Smooth muscle cell (in vitro differentiated cells): ENCODE measurements around the gene SEPTIN2. TPM values are rescaled to one million over a fixed set of nuclear protein-coding genes. Genes with fewer than 3 reads are reported as not detected.

Source experiments
- DNase-seq: peaks from one replicate; lab custom pipeline; 2025; ENCODE audit not compliant: unreplicated experiment; lab: John Stamatoyannopoulos, UW
- H2AFZ ChIP-seq: fragments of 200-600 bp; sonication (generic); 2 replicates; pipeline ENCODE4 v1.6.0; 2016; ENCODE audit warnings: antibody characterized with exemption, low read depth, mild to moderate bottlenecking
- H3F3A ChIP-seq: fragments of 200-600 bp; sonication (generic); 2 replicates; pipeline ENCODE4 v1.6.0; 2017; ENCODE audit warnings: antibody characterized with exemption, low read depth
- H3K27ac ChIP-seq: fragments of 200-600 bp; sonication (generic); 2 replicates; pipeline ENCODE4 v1.5.1; 2016; ENCODE audit warnings: low read depth, mild to moderate bottlenecking
- H3K27me3 ChIP-seq: fragments of 200-600 bp; sonication (generic); 2 replicates; pipeline ENCODE4 v1.6.1; 2016; ENCODE audit warnings: low read depth, mild to moderate bottlenecking
- H3K36me3 ChIP-seq: fragments of 200-600 bp; sonication (generic); 2 replicates; pipeline ENCODE4 v1.5.1; 2016; ENCODE audit warnings: low read depth
- H3K4me1 ChIP-seq: fragments of 200-600 bp; sonication (generic); 2 replicates; pipeline ENCODE4 v1.5.1; 2016; ENCODE audit warnings: low read depth
- H3K4me2 ChIP-seq: fragments of 200-600 bp; sonication (generic); 2 replicates; pipeline ENCODE4 v1.6.0; 2016; ENCODE audit warnings: mild to moderate bottlenecking
- H3K4me3 ChIP-seq: fragments of 200-600 bp; sonication (generic); 2 replicates; pipeline ENCODE4 v1.5.1; 2016; ENCODE audit warnings: mild to moderate bottlenecking
- H3K79me2 ChIP-seq: fragments of 200-600 bp; sonication (generic); 2 replicates; pipeline ENCODE4 v1.6.0; 2016; ENCODE audit warnings: low read depth, mild to moderate bottlenecking
- H3K9ac ChIP-seq: fragments of 200-600 bp; sonication (generic); 2 replicates; pipeline ENCODE4 v1.6.0; 2016; ENCODE audit warnings: low read depth
- H3K9me3 ChIP-seq: fragments of 200-600 bp; sonication (generic); replicated peaks from 2 replicates; pipeline ENCODE4 v1.5.1; 2016; ENCODE audit warnings: low read depth
- H4K20me1 ChIP-seq: fragments of 200-600 bp; sonication (generic); 2 replicates; pipeline ENCODE4 v1.6.0; 2016; ENCODE audit warnings: low read depth
- CTCF ChIP-seq: fragments of 200-600 bp; sonication (generic); IDR thresholded peaks from 2 replicates; pipeline ENCODE4 v1.5.1; 2017; ENCODE audit warnings: borderline replicate concordance, mild to moderate bottlenecking, antibody characterized with exemption; ENCODE audit not compliant: insufficient read depth, poor library complexity, severe bottlenecking
- WGBS: methylation state at CpG from one replicate; pipeline ENCODE4 v1.1.7; 2016; ENCODE audit warnings: low lambda C conversion rate; 5-methylcytosine and 5-hydroxymethylcytosine counted together
- polyA plus RNA-seq: library from polyadenylated mRNA; unstranded; fragments of >200 nt; fragmentation: Nextera tagmentation; extraction: Ambion mirVana; gene quantifications from 2 replicates; pipeline ENCODE4 v1.2.1, GENCODE V29; 2016
- total RNA-seq: library from RNA; depleted of rRNA; stranded (reverse); fragments of >200 nt; gene quantifications from 2 replicates; pipeline ENCODE4 v1.2.3, GENCODE V29; 2014

The SEPTIN2 gene
- total RNA-seq (443 and 523 TPM in 2 replicates), polyA plus RNA-seq (314 and 344 TPM in 2 replicates)

- Histone ChIP-seq H3K36me3 (no peaks in the 10 kb centered on the region), H3K79me2 (peaks cover 91% of the 10 kb centered on the region), H2AFZ (peak within 1 kb of the TSS; percentile 91), H3K27ac (peak within 1 kb of the TSS; percentile 99), H3K4me2 (peak within 1 kb of the TSS; percentile 93), H3K9ac (peak within 1 kb of the TSS; percentile 98), H3K4me3 (peak within 1 kb of the TSS; percentile 98), H4K20me1 (peaks cover 59% of the 10 kb centered on the region), H3F3A (peaks cover 8% of the 10 kb centered on the region), H3K27me3 (no peaks in the 10 kb centered on the region), H3K9me3 (no peaks in the 10 kb centered on the region), H3K4me1 (peaks cover 43% of the 10 kb centered on the region)
- no peak for TF ChIP-seq CTCF
- DNase-seq = peak; percentile 92
- under 1% methylated on average over 43 of the region's 75 CpGs for WGBS
Observed at GRCh38 chr2:241315879-241316631, at the start of gene SEPTIN2. Gene SEPTIN2, plus strand, starts transcription at chr2:241315925. Its CDS starts 8,308 bp downstream, at chr2:241324233.

- H4K20me1 ChIP-seq = peaks cover 97% of the 10 kb centered on the region
- H3K27me3 ChIP-seq = no peaks in the 10 kb centered on the region
- WGBS = 84% methylated on average over 12 of the region's 12 CpGs
- H3F3A ChIP-seq = peaks cover 38% of the 10 kb centered on the region
- peak overlapping the region; percentile 90 for H3K27ac ChIP-seq
- no peaks in the 10 kb centered on the region for H3K9me3 ChIP-seq
- H3K36me3 ChIP-seq = peaks cover 19% of the 10 kb centered on the region
- H3K4me2 ChIP-seq = peak overlapping the region; percentile 98
- no peak overlapping the region for H3K4me3 ChIP-seq
- peaks cover 99% of the 10 kb centered on the region for H3K79me2 ChIP-seq
- TF ChIP-seq CTCF = no peak
- no peak overlapping the region for H3K9ac ChIP-seq
- no peak overlapping the region for H2AFZ ChIP-seq
- H3K4me1 ChIP-seq = peaks cover 9% of the 10 kb centered on the region
- DNase-seq = no peak
Observed at GRCh38 chr2:241267249-241268067, 48.3 kb upstream of the SEPTIN2 start.

DNA sequence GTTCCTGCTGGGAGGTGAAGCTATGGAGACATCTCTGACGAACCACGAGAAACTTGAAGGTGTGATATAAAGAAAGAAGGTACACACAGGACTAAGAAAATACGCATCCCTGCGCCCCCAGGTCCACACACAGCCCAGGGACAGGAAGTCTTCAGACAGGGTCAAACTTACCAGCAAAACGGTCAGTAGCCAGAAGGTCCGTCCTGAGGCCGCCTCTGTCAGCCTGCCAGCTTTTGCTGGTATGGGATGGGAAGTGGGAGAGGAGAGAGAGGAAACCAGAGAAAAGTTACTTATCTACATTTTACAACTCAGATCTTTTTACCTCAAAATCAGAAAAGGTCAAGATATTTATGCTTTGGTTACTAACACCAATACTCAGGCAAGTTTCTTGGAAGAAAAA lies 47.4 kb upstream of the SEPTIN2 start:
- Histone ChIP-seq H3F3A (peaks cover 38% of the 10 kb centered on the region), H3K4me3 (no peak overlapping the region), H3K9ac (no peak overlapping the region), H3K27ac (peak overlapping the region; percentile 90), H3K27me3 (no peaks in the 10 kb centered on the region), H3K4me2 (peak overlapping the region; percentile 98), H4K20me1 (peaks cover 92% of the 10 kb centered on the region), H3K9me3 (no peaks in the 10 kb centered on the region), H3K4me1 (peaks cover 9% of the 10 kb centered on the region), H2AFZ (no peak overlapping the region), H3K36me3 (peaks cover 12% of the 10 kb centered on the region), H3K79me2 (peaks cover 94% of the 10 kb centered on the region)
- DNase-seq = no peak
- no peak for TF ChIP-seq CTCF
- WGBS = 84% methylated on average over 7 of the region's 7 CpGs
